ENCODE measurements around the gene CGB1.
"Not testable (repeated sequence)": the region's sequence is repeated elsewhere in the genome, so short reads cannot be mapped to it uniquely, and the experiment has no call there.

CGB1 gene

GRCh38 chr19:49036815-49037214, at the start of gene CGB1:
Gene CGB1 (minus strand): TSS chr19:49036895. CDS start chr19:49036711, 184 bp downstream.
- not testable (repeated sequence) for DNase-seq

- no peak for DNase-seq
Observed at GRCh38 chr19:49086296-49086695, 49.6 kb upstream of the CGB1 start.

GRCh38 chr19:49085868-49086232, 49.2 kb upstream of the CGB1 start:
- DNase-seq: no peak

- DNase-seq: peak; percentile 100
Observed at GRCh38 chr19:49085020-49085867, 48.5 kb upstream of the CGB1 start, which contains the start of gene SNRNP70. Gene SNRNP70 (plus strand): TSS chr19:49085451. CDS start chr19:49086415, 964 bp downstream.

GRCh38 chr19:49084206-49085019, 47.7 kb upstream of the CGB1 start:
- DNase-seq: no peak

- no peak for DNase-seq
Observed at GRCh38 chr19:49081273-49081672, 44.6 kb upstream of the CGB1 start.

- no peak for DNase-seq
Observed at GRCh38 chr19:49080392-49080791, 43.7 kb upstream of the CGB1 start.

- DNase-seq: not testable (repeated sequence)
Observed at GRCh38 chr19:49074869-49075268, 38.2 kb upstream of the CGB1 start.

GRCh38 chr19:49073514-49074378, 37.1 kb upstream of the CGB1 start:
- DNase-seq: no peak

GRCh38 chr19:49071860-49072547, 35.3 kb upstream of the CGB1 start:
- no peak for DNase-seq

- DNase-seq: no peak
Observed at GRCh38 chr19:49070416-49070815, 33.7 kb upstream of the CGB1 start.

- no peak for DNase-seq
Observed at GRCh38 chr19:49069026-49069425, 32.3 kb upstream of the CGB1 start.

GRCh38 chr19:49067554-49067953, 30.9 kb upstream of the CGB1 start:
- no peak for DNase-seq

- no peak for DNase-seq
Observed at GRCh38 chr19:49065905-49066512, 29.3 kb upstream of the CGB1 start.

GRCh38 chr19:49064768-49065611, 28.3 kb upstream of the CGB1 start, which contains the start of gene NTF4:
Gene NTF4 (minus strand): TSS chr19:49064818. CDS start chr19:49061997, 2,821 bp downstream.
- no peak for DNase-seq

GRCh38 chr19:49064029-49064629, 27.4 kb upstream of the CGB1 start:
- no peak for DNase-seq

GRCh38 chr19:49061445-49061844, 24.8 kb upstream of the CGB1 start:
- DNase-seq: no peak

- no peak for DNase-seq
Observed at GRCh38 chr19:49061000-49061399, 24.3 kb upstream of the CGB1 start.

- DNase-seq: no peak
Observed at GRCh38 chr19:49059053-49059452, 22.4 kb upstream of the CGB1 start.

GRCh38 chr19:49058562-49058961, 21.9 kb upstream of the CGB1 start:
- no peak for DNase-seq
